Tibial artery (tissue), 4 donors: ENCODE data around the gene ARNT2.

Experiments used
- DNase-seq, 2 donors: peaks; one replicate each; pipeline ENCODE4 v3.0.0-alpha.2; 2019
- H3K27ac ChIP-seq, 2 donors: fragments of 200-600 bp; sonication (generic) in 1 of 2; 1 replicate in 1 of 2; 2 replicates in 1 of 2; pipeline ENCODE4 v1.5.1; 2018 to 2019; ENCODE audit warnings: mild to moderate bottlenecking in 1 of 2
- H3K27me3 ChIP-seq, 2 donors: fragments of 200-600 bp; sonication (generic) in 1 of 2; one replicate each; pipeline versions ENCODE4 v1.5.1 to v1.6.0; 2016 to 2019
- H3K36me3 ChIP-seq, 3 donors: fragments of 200-600 bp; sonication (generic) in 2 of 3; one replicate each; pipeline ENCODE4 v1.5.1; 2016 to 2019; ENCODE audit warnings: mild to moderate bottlenecking in 2 of 3
- H3K4me1 ChIP-seq, 4 donors: fragments of 200-600 bp; sonication (generic) in 2 of 4; 1 replicate in 3 of 4; 2 replicates in 1 of 4; pipeline ENCODE4 v1.5.1; 2016 to 2019
- H3K4me3 ChIP-seq, 2 donors: fragments of 200-600 bp; sonication (generic) in 1 of 2; 1 replicate in 1 of 2; 2 replicates in 1 of 2; pipeline ENCODE4 v1.5.1; 2018 to 2019; ENCODE audit warnings: mild to moderate bottlenecking in 2 of 2
- H3K9me3 ChIP-seq, 3 donors: fragments of 200-600 bp; sonication (generic) in 1 of 3; one replicate each; pipeline ENCODE4 v1.5.1; 2016 to 2019
- intact Hi-C: fragments of 100-400 bp; cut with DNase I; formaldehyde crosslinking; loops from one replicate; pipeline ENCODE4 v1.15.0; 2023; ENCODE audit warnings: low total_unique reads
- TF ChIP-seq, protein P1 (sequence below), 2 experiments: fragments of 200-600 bp in 1 of 2; fragments of 450-650 bp in 1 of 2; IDR thresholded peaks; one replicate each; pipeline ENCODE4 v1.5.1; 2017 to 2019; ENCODE audit warnings: antibody characterized with exemption in 2 of 2, mild to moderate bottlenecking in 1 of 2, moderate library complexity in 1 of 2

ARNT2 gene

DNA sequence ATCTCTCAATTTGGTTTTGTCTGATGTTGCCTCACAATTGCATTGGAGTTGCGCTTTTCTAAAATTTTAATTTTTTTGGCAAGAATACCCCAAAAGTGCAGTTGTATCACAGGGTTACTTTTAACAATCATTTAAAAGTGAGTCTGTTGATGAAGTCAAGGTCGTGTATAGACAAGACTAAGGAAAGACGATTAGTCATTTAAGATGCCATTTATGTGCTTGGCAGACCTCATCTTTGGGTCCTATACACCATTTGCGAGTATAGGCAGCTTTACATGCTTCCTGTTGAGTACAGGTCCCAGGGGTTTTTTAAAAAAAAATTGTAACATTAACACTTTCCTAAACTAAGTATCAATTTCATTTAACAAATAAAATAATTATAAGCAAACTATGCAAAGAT lies 12.5 kb downstream of the ARNT2 start:
- no peak overlapping the region for H3K27ac ChIP-seq
- no peaks in the 10 kb centered on the region for H3K27me3 ChIP-seq
- intact Hi-C loops, result no loop called here

DNA sequence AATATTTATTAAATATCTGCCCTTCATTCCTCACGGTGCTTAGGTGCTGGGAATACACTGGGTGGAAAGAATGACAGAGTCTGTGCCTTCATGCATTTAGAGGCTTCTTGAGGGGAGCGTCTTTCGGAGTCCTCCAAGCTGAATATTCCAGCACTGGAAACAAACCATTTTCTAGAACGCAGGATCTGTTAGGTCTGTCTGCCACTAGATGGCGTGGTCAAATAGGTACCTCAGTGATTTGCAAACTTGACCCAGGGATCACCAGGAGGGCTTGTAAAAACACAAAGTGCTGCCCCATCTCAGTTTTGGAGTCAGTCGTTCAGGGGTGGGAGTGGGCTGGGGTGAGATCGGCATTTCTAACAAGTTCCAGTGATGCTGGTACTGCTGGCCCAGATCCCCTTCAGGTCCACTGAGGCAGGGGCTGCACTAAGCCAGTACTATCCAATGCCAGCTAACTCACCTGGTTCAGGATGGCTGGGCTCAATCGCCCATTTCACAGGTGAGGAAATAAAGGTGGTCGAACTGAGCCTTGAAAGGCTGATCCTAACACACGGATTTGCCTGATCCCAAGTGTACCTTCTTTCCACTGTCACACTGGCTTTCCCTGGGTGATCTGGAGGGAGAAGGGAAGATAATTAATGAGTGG lies 14.8 kb downstream of the ARNT2 start:
- intact Hi-C loops, result no loop called here

More for the DNA sequence above, 12.5 kb downstream of the ARNT2 start:
- no peaks in the 10 kb centered on the region for H3K9me3 ChIP-seq
- no peaks in the 10 kb centered on the region for H3K36me3 ChIP-seq
- H3K4me1 ChIP-seq, result peaks cover 0 to 10% (median 9%) of the 10 kb centered on the region in 4 donors
- H3K4me3 ChIP-seq, result no peak overlapping the region
- DNase-seq, result no peak
- TF ChIP-seq, protein P1, sequence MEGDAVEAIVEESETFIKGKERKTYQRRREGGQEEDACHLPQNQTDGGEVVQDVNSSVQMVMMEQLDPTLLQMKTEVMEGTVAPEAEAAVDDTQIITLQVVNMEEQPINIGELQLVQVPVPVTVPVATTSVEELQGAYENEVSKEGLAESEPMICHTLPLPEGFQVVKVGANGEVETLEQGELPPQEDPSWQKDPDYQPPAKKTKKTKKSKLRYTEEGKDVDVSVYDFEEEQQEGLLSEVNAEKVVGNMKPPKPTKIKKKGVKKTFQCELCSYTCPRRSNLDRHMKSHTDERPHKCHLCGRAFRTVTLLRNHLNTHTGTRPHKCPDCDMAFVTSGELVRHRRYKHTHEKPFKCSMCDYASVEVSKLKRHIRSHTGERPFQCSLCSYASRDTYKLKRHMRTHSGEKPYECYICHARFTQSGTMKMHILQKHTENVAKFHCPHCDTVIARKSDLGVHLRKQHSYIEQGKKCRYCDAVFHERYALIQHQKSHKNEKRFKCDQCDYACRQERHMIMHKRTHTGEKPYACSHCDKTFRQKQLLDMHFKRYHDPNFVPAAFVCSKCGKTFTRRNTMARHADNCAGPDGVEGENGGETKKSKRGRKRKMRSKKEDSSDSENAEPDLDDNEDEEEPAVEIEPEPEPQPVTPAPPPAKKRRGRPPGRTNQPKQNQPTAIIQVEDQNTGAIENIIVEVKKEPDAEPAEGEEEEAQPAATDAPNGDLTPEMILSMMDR (IDR thresholded peaks at IDR 0.05), result no peak

DNA sequence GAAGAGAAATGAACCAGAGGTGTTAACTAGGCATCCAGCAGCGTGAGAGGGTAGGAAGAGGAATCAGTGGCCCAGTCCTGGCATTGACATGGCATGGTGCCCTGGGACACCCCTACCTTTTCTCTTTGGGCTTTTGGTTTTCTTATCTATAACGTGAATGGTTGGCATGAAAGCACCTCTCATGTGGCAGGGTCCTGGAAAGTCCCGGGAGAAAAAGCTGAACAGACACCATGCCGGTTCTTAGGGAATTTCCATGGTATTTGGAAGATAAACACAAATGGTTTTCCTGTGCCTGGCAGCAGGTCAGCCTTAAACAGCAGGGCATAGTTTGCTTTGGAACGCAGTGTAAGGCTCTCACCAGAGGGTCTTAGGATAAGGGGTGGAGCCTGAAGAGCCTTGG lies 15.4 kb downstream of the ARNT2 start:
- Histone ChIP-seq H3K27ac (no peak overlapping the region), H3K4me1 (peaks cover 0 to 10% (median 9%) of the 10 kb centered on the region in 4 donors), H3K36me3 (no peaks in the 10 kb centered on the region), H3K9me3 (no peaks in the 10 kb centered on the region), H3K27me3 (no peaks in the 10 kb centered on the region), H3K4me3 (no peak overlapping the region)
- intact Hi-C loops, result no loop called here
- no peak for DNase-seq
- TF ChIP-seq, protein P1 (IDR thresholded peaks at IDR 0.05), result no peak

More for the DNA sequence above, 14.8 kb downstream of the ARNT2 start:
- TF ChIP-seq, protein P1 (IDR thresholded peaks at IDR 0.05), result peak; percentile 43 to 49
- Histone ChIP-seq H3K4me3 (no peak overlapping the region), H3K4me1 (peaks cover 0 to 10% (median 9%) of the 10 kb centered on the region in 4 donors), H3K9me3 (no peaks in the 10 kb centered on the region), H3K27me3 (no peaks in the 10 kb centered on the region), H3K27ac (no peak overlapping the region), H3K36me3 (no peaks in the 10 kb centered on the region)
- DNase-seq, result no peak

DNA sequence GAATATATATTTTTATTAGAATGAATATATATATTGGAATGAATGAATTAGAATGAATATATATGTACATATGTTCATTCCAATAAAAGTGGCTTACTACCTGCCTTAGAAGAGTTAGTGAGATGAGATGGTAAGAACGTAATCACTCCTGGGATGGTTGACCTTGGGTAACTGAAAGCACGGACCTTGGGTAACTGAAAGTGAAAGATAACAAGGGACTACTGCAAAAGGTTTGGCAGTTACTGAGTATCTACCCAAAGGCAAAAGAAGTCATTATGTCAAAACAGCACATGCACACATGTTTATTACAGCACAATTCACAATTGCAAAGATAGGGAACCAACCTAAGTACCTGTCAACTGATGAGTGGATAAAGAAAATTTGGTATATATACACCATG lies 16.5 kb downstream of the ARNT2 start:
- H3K4me3 ChIP-seq, result no peak overlapping the region
- DNase-seq, result no peak
- H3K9me3 ChIP-seq, result no peaks in the 10 kb centered on the region
- H3K4me1 ChIP-seq, result peaks cover 0 to 10% (median 9%) of the 10 kb centered on the region in 4 donors
- intact Hi-C loops, result no loop called here
- TF ChIP-seq, protein P1 (IDR thresholded peaks at IDR 0.05), result no peak
- H3K27ac ChIP-seq, result no peak overlapping the region
- no peaks in the 10 kb centered on the region for H3K36me3 ChIP-seq
- no peaks in the 10 kb centered on the region for H3K27me3 ChIP-seq

DNA sequence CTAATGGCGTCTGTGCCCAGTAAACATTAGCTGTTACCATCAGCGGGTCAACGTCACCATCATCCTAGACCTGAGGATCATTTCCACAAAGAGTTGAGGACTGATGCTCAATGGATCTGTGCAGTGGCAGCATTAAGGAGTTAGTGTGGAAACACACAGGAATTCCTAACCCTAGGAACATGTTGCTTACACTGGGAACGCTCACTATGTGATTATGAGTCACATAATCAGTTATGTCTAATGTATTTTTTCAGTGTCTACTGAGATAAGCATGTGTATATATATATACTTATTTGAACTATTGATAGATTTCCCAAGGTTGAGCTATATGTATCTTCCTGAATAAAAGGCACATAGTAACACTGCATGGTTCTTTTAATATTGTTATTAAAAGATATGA lies 19.0 kb downstream of the ARNT2 start:
- H3K36me3 ChIP-seq, result no peaks in the 10 kb centered on the region
- H3K9me3 ChIP-seq, result no peaks in the 10 kb centered on the region
- intact Hi-C loops, result no loop called here
- no peaks in the 10 kb centered on the region for H3K27me3 ChIP-seq
- no peak overlapping the region for H3K27ac ChIP-seq
- H3K4me1 ChIP-seq, result peaks cover 0 to 10% (median 9%) of the 10 kb centered on the region in 4 donors
- DNase-seq, result no peak
- no peak overlapping the region for H3K4me3 ChIP-seq
- TF ChIP-seq, protein P1 (IDR thresholded peaks at IDR 0.05), result no peak
